Loucy (cell line): ENCODE data around the gene ERO1A.

Experiments used
- H2AFZ ChIP-seq: fragments of 200-600 bp; sonication (generic); 2 replicates; pipeline ENCODE4 v1.6.0; 2016; ENCODE audit warnings: antibody characterized with exemption, mild to moderate bottlenecking, low read length, moderate library complexity
- H3F3A ChIP-seq: fragments of 200-600 bp; 2 replicates; pipeline ENCODE4 v1.6.0; 2016; ENCODE audit warnings: antibody characterized with exemption, low read depth, mild to moderate bottlenecking
- H3K27me3 ChIP-seq: fragments of 200-600 bp; sonication (generic); 2 replicates; pipeline ENCODE4 v1.6.1; 2014; ENCODE audit warnings: low read length, mild to moderate bottlenecking; ENCODE audit not compliant: insufficient read depth, poor library complexity, severe bottlenecking
- H3K36me3 ChIP-seq: fragments of 200-600 bp; sonication (generic); 2 replicates; pipeline ENCODE4 v1.6.1; 2016; ENCODE audit warnings: low read length; ENCODE audit not compliant: insufficient read depth
- H3K4me1 ChIP-seq: fragments of 200-600 bp; sonication (generic); 2 replicates; pipeline ENCODE4 v1.5.1; 2014; ENCODE audit warnings: low read length, mild to moderate bottlenecking; ENCODE audit not compliant: insufficient read depth, poor library complexity, severe bottlenecking
- H3K4me2 ChIP-seq: fragments of 200-600 bp; sonication (generic); 2 replicates; pipeline ENCODE4 v1.6.0; 2014; ENCODE audit warnings: antibody characterized with exemption, low read length, low read depth, mild to moderate bottlenecking; ENCODE audit not compliant: poor library complexity, severe bottlenecking
- H3K4me3 ChIP-seq: fragments of 200-600 bp; sonication (generic); 2 replicates; pipeline ENCODE4 v1.5.1; 2014; ENCODE audit warnings: low read length, mild to moderate bottlenecking, mixed read lengths; ENCODE audit not compliant: poor library complexity, severe bottlenecking
- H3K79me2 ChIP-seq: fragments of 200-600 bp; sonication (generic); 2 replicates; pipeline ENCODE4 v1.6.1; 2014; ENCODE audit warnings: low read length; ENCODE audit not compliant: insufficient read depth
- H3K9ac ChIP-seq: fragments of 200-600 bp; sonication (generic); 2 replicates; pipeline ENCODE4 v1.6.0; 2014; ENCODE audit warnings: mild to moderate bottlenecking, low read depth, low read length, moderate library complexity; ENCODE audit not compliant: poor library complexity, severe bottlenecking
- H3K9me2 ChIP-seq: fragments of 200-600 bp; sonication (generic); replicated peaks from 2 replicates; pipeline ENCODE4 v1.6.1; 2016; ENCODE audit warnings: low read depth, low read length, mixed read lengths
- H3K9me3 ChIP-seq: fragments of 200-600 bp; sonication (generic); 2 replicates; pipeline ENCODE4 v1.6.1; 2014; ENCODE audit warnings: mild to moderate bottlenecking, antibody characterized with exemption, low read length, low read depth; ENCODE audit not compliant: insufficient read depth
- H4K20me1 ChIP-seq: fragments of 200-600 bp; sonication (generic); 2 replicates; pipeline ENCODE4 v1.6.0; 2014; ENCODE audit warnings: antibody characterized with exemption, low read length, mild to moderate bottlenecking; ENCODE audit not compliant: insufficient read depth, poor library complexity, severe bottlenecking
- EZH2phosphoT487 ChIP-seq: fragments of 200-600 bp; IDR thresholded peaks from 2 replicates; pipeline ENCODE4 v1.6.1; 2018; ENCODE audit warnings: antibody characterized with exemption, mild to moderate bottlenecking, moderate library complexity, borderline replicate concordance
- TF ChIP-seq, protein P1 (sequence below): fragments of 200-600 bp; sonication (generic); conservative IDR thresholded peaks from 2 replicates; pipeline ENCODE4 v1.5.1; 2014; ENCODE audit warnings: mild to moderate bottlenecking, antibody characterized with exemption, low read length

Gene ERO1A

DNA sequence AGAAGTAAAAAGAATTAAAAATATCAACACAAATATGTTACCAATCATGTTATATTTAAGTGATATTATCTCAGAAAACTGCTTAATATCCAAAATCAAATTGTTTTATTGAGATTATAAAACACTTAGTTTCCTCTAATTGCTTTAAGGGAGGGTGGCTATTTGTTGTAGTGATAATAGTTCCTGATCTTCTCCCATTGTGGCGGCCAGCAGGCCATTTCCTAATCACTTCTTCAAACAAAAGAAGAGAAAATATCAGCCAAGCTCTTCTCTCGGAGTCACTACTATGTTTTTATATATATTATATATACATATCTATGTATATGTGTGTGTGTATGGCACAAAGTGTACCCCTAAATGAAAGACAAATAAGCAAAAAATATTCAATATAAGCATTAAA is 31.5 kb downstream of the ERO1A start:
- TF ChIP-seq, protein P1, sequence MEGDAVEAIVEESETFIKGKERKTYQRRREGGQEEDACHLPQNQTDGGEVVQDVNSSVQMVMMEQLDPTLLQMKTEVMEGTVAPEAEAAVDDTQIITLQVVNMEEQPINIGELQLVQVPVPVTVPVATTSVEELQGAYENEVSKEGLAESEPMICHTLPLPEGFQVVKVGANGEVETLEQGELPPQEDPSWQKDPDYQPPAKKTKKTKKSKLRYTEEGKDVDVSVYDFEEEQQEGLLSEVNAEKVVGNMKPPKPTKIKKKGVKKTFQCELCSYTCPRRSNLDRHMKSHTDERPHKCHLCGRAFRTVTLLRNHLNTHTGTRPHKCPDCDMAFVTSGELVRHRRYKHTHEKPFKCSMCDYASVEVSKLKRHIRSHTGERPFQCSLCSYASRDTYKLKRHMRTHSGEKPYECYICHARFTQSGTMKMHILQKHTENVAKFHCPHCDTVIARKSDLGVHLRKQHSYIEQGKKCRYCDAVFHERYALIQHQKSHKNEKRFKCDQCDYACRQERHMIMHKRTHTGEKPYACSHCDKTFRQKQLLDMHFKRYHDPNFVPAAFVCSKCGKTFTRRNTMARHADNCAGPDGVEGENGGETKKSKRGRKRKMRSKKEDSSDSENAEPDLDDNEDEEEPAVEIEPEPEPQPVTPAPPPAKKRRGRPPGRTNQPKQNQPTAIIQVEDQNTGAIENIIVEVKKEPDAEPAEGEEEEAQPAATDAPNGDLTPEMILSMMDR, result no peak
- TF ChIP-seq EZH2phosphoT487, result no peak
- Histone ChIP-seq H4K20me1 (peaks cover 4% of the 10 kb centered on the region), H3K9ac (no peak overlapping the region), H3K9me2 (no peaks in the 10 kb centered on the region), H3F3A (no peaks in the 10 kb centered on the region), H3K4me3 (no peak overlapping the region), H2AFZ (no peak overlapping the region), H3K27me3 (no peaks in the 10 kb centered on the region), H3K9me3 (no peaks in the 10 kb centered on the region), H3K79me2 (no peaks in the 10 kb centered on the region), H3K36me3 (peaks cover 75% of the 10 kb centered on the region; the same call in 1 of the 2 replicates), H3K4me2 (no peak overlapping the region), H3K4me1 (no peaks in the 10 kb centered on the region)

DNA sequence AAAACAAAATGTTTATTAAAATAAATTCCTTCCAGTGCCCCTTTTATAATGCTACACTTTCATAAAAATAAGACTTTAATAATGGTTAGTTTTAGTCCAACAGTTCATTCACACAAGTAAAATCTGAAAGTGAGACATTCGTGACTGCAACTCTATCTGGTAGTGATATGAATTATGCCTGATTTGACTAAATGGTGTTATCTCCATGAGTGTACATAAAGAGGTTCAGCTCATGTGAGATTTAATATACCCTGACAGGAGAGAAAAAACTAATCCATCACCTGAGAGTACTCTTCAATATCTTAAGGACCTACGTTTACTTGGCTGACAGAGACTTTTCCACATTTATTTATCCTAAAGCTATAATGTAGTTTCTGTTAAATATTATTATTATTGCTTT is 34.0 kb downstream of the ERO1A start:
- Histone ChIP-seq H2AFZ (no peak overlapping the region), H3K36me3 (peaks cover 77% of the 10 kb centered on the region), H3K9me3 (no peaks in the 10 kb centered on the region), H4K20me1 (peaks cover 4% of the 10 kb centered on the region), H3K9me2 (no peaks in the 10 kb centered on the region), H3K4me1 (no peaks in the 10 kb centered on the region), H3K27me3 (no peaks in the 10 kb centered on the region), H3K4me3 (no peak overlapping the region), H3K9ac (no peak overlapping the region), H3K4me2 (no peak overlapping the region), H3F3A (no peaks in the 10 kb centered on the region), H3K79me2 (0 out of 2 replicates have a peak, but pooled peaks cover 5% of the 10 kb centered on the region)
- TF ChIP-seq, protein P1, result no peak
- TF ChIP-seq EZH2phosphoT487, result no peak

GRCh38 chr14:52660832-52661231 is 34.5 kb downstream of the ERO1A start:
- no peaks in the 10 kb centered on the region for H3K9me2 ChIP-seq
- no peaks in the 10 kb centered on the region for H3K27me3 ChIP-seq
- peaks cover 77% of the 10 kb centered on the region for H3K36me3 ChIP-seq
- no peak for TF ChIP-seq EZH2phosphoT487
- TF ChIP-seq, protein P1, result no peak
- no peaks in the 10 kb centered on the region for H3K9me3 ChIP-seq
- no peak overlapping the region for H3K9ac ChIP-seq
- no peak overlapping the region for H2AFZ ChIP-seq
- H3K4me1 ChIP-seq, result no peaks in the 10 kb centered on the region
- no peak overlapping the region for H3K4me2 ChIP-seq
- 0 out of 2 replicates have a peak, but pooled peaks cover 5% of the 10 kb centered on the region for H3K79me2 ChIP-seq
- H4K20me1 ChIP-seq, result peaks cover 3% of the 10 kb centered on the region
- no peaks in the 10 kb centered on the region for H3F3A ChIP-seq
- no peak overlapping the region for H3K4me3 ChIP-seq
